ENCODE measurements around the gene OR6M1.

OR6M1 gene

DNA sequence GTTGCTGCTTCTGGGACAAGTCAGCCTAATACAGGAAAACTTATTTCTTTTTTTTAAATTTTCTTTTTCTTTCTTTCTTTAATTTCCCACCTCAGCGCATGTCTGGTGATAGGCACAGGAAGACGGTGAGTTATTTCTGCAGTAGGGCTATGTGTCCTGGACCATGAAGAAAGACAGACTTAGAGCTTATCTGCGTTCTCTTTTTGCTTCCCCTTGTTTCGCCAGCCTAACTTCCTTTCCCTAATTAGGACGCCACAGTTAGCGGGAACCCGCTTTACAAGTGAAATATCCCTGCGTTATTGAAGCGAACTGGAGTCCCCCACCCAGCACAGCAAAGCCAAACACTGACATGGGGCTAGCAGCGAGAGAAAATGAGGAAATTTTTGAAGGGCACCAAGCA, 8.6 kb downstream of the OR6M1 start:
- H3K36me3 ChIP-seq (ENCODE audit: insufficient read depth, low read length), result no peaks in the 10 kb centered on the region
- no peak for DNase-seq (ENCODE audit: low read depth, low spot score)
- no peak overlapping the region for H3K4me3 ChIP-seq
- H3K9me3 ChIP-seq (ENCODE audit: low read depth, low read length), result no peaks in the 10 kb centered on the region
- TF ChIP-seq POLR2AphosphoS5 (IDR thresholded peaks at IDR 0.05; ENCODE audit: borderline replicate concordance, low read depth, low read length) (no peak), EZH2 (IDR thresholded peaks at IDR 0.05) (no peak), FOXP2 (optimal IDR thresholded peaks at IDR 0.05; ENCODE audit: control extremely low read depth, extremely low read length, insufficient read depth) (no peak)
- no peak overlapping the region for H3K27ac ChIP-seq
- no peak overlapping the region for H3K9ac ChIP-seq (ENCODE audit: insufficient read length)

DNA sequence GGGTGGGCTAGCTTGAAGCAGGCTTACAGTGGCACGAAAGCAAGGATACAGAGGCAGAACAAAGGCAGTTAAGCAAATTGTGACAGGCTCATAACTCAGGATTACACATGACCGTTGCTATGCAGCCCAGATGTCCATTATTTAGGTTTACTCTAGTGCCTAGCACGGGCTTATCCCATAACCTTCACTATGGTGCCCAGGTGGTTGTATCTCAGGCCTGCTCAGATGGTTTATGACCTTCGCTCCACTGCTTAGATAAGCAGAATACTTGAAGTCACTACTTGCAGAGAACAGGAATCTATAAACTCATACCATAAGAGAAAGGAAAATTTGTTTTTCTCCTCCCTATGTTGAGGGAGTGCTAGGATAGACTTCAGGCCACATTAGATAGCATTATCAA, 9.0 kb downstream of the OR6M1 start:
- no peak overlapping the region for H3K4me3 ChIP-seq
- TF ChIP-seq FOXP2 (optimal IDR thresholded peaks at IDR 0.05; ENCODE audit: control extremely low read depth, extremely low read length, insufficient read depth) (no peak), EZH2 (IDR thresholded peaks at IDR 0.05) (no peak), POLR2AphosphoS5 (IDR thresholded peaks at IDR 0.05; ENCODE audit: borderline replicate concordance, low read depth, low read length) (no peak)
- no peak overlapping the region for H3K9ac ChIP-seq (ENCODE audit: insufficient read length)
- no peak for DNase-seq (ENCODE audit: low read depth, low spot score)
- no peak overlapping the region for H3K27ac ChIP-seq
- no peaks in the 10 kb centered on the region for H3K36me3 ChIP-seq (ENCODE audit: insufficient read depth, low read length)
- no peaks in the 10 kb centered on the region for H3K9me3 ChIP-seq (ENCODE audit: low read depth, low read length)

DNA sequence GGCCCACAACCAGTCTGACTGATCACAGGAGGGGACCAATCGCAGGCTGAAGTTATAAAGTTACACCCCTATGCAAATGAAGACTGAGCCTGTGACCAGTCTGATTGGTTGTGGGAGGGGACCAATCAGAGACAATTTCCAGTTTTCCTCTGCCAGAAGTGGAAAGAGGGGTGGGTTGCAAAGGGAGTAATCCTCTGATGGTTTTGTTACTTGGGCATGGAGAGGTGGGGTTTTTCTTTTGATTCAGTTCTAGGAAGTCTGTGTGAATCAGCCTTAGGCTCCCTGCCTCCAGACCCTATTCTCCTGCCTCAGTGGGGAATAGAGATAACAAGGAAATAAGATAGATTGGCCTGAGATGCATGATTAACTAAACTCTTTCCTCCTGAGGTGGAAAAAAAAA, 9.9 kb downstream of the OR6M1 start:
- Histone ChIP-seq H3K9ac (ENCODE audit: insufficient read length) (no peak overlapping the region), H3K4me3 (no peak overlapping the region), H3K27ac (no peak overlapping the region), H3K36me3 (ENCODE audit: insufficient read depth, low read length) (no peaks in the 10 kb centered on the region), H3K9me3 (ENCODE audit: low read depth, low read length) (no peaks in the 10 kb centered on the region)
- TF ChIP-seq FOXP2 (optimal IDR thresholded peaks at IDR 0.05; ENCODE audit: control extremely low read depth, extremely low read length, insufficient read depth) (no peak), POLR2AphosphoS5 (IDR thresholded peaks at IDR 0.05; ENCODE audit: borderline replicate concordance, low read depth, low read length) (no peak), EZH2 (IDR thresholded peaks at IDR 0.05) (no peak)
- DNase-seq (ENCODE audit: low read depth, low spot score), result no peak

DNA sequence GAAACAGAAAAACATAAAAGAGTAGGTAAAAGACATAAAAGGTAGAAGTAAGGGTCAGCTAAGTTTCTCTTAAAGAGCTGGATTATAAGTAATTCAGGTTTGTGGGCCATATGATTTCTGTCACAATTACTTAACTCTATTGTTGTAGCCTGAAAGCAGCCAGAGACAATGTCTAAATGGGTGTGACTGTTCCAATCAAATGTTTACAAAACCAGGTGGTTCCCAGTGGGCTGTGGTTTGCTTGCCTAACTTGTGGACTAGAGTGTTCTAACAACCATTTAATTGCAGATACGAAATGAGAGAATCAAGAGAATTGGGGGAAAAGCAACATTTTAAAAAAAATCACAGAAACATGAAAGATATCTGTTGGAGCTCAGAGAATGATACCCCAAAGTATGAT, 22.6 kb downstream of the OR6M1 start:
- no peaks in the 10 kb centered on the region for H3K36me3 ChIP-seq (ENCODE audit: insufficient read depth, low read length)
- DNase-seq (ENCODE audit: low read depth, low spot score), result no peak
- no peak overlapping the region for H3K9ac ChIP-seq (ENCODE audit: insufficient read length)
- TF ChIP-seq EZH2 (IDR thresholded peaks at IDR 0.05) (no peak), FOXP2 (optimal IDR thresholded peaks at IDR 0.05; ENCODE audit: control extremely low read depth, extremely low read length, insufficient read depth) (no peak), POLR2AphosphoS5 (IDR thresholded peaks at IDR 0.05; ENCODE audit: borderline replicate concordance, low read depth, low read length) (no peak)
- no peak overlapping the region for H3K4me3 ChIP-seq
- no peaks in the 10 kb centered on the region for H3K9me3 ChIP-seq (ENCODE audit: low read depth, low read length)
- no peak overlapping the region for H3K27ac ChIP-seq

DNA sequence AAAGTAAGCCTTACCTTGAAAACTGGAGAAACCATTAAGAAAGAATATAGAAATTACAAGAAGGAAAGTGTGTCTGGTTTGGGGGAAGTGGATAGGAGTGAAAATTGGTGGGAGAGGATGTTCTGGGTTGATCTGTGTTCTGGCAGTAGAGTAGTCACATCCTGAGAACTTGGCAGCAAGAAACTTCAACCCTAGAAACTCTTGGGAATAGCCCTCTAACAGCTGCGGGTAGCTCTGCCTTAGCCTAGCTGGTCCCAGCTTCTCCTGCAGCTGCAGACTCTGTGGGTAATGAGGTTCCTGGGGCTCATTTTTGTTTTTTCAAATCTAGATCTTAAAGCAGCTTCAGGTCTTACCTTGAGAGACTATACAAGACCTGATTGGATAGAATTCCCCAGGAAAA, 27.6 kb downstream of the OR6M1 start:
- TF ChIP-seq FOXP2 (optimal IDR thresholded peaks at IDR 0.05; ENCODE audit: control extremely low read depth, extremely low read length, insufficient read depth) (no peak), EZH2 (IDR thresholded peaks at IDR 0.05) (no peak), POLR2AphosphoS5 (IDR thresholded peaks at IDR 0.05; ENCODE audit: borderline replicate concordance, low read depth, low read length) (no peak)
- H3K9me3 ChIP-seq (ENCODE audit: low read depth, low read length), result no peaks in the 10 kb centered on the region
- H3K9ac ChIP-seq (ENCODE audit: insufficient read length), result no peak overlapping the region

DNA sequence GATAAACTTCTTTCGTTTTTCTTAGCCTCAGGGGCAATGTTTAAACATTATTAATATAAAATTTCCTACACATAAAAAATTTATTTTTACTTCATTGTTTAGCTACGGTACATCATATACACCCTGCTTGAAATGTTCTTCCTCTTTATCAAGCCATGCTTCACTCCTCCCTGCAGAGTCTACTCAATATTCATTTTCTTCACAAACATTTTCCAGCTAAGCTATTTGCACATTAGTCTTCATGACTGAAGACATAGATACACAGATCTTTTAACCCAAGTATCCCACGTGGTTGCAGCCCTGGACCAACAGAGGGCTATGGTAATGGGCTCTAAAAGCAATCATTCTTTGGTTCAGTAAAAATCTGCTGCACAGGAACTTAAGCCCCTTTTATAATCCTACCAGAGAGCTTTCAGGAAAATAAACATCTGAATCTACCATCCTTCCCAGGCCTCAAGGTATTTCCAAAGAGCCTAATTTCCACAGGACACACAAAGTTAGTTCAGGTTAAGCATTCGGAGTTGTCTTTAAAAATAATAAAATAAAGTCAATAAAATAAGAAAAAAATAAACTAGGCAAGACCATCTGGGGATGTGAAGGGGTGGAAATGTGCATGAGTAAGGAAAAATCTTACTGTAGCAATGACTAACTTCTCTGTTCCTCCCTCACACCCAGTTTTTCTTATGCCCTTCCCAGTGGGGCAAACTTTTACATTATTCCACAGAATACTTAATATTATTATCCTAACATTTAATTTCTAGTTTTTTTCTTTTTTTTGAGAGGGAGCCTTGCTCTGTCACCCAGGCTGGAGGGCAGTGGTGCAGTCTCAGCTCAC, 30.2 kb downstream of the OR6M1 start:
- Histone ChIP-seq H3K36me3 (ENCODE audit: insufficient read depth, low read length) (no peaks in the 10 kb centered on the region), H3K9ac (ENCODE audit: insufficient read length) (no peak overlapping the region), H3K9me3 (ENCODE audit: low read depth, low read length) (no peaks in the 10 kb centered on the region), H3K27ac (no peak overlapping the region), H3K4me3 (no peak overlapping the region)
- TF ChIP-seq EZH2 (IDR thresholded peaks at IDR 0.05), result no peak
- no peak for DNase-seq (ENCODE audit: low read depth, low spot score)

More for the DNA sequence above, 27.6 kb downstream of the OR6M1 start:
- Histone ChIP-seq H3K4me3 (no peak overlapping the region), H3K36me3 (ENCODE audit: insufficient read depth, low read length) (no peaks in the 10 kb centered on the region), H3K27ac (no peak overlapping the region)
- DNase-seq (ENCODE audit: low read depth, low spot score), result no peak

DNA sequence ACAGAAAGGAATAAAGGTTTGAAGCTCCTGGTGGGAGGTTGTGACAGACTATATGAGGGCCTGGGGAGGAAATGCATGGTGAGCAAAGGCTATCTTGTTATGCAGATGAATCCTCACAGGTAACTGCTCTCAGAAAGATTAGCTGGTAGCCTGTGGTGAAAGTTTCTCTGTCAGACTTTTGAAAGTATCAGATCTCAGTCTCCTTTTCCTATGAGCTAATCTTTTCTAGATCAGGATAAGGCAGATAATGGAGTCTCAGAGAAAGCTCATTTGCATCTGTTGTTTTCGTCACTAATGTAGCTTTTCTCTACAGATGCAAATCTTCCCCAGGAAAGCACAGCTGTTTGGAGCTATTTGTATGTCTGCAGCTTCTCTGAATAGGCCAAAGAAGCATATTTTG, 30.9 kb downstream of the OR6M1 start:
- Histone ChIP-seq H3K9me3 (ENCODE audit: low read depth, low read length) (no peaks in the 10 kb centered on the region), H3K36me3 (ENCODE audit: insufficient read depth, low read length) (no peaks in the 10 kb centered on the region), H3K9ac (ENCODE audit: insufficient read length) (no peak overlapping the region), H3K4me3 (no peak overlapping the region), H3K27ac (no peak overlapping the region)
- TF ChIP-seq FOXP2 (optimal IDR thresholded peaks at IDR 0.05; ENCODE audit: control extremely low read depth, extremely low read length, insufficient read depth) (no peak), EZH2 (IDR thresholded peaks at IDR 0.05) (no peak), POLR2AphosphoS5 (IDR thresholded peaks at IDR 0.05; ENCODE audit: borderline replicate concordance, low read depth, low read length) (no peak)
- no peak for DNase-seq (ENCODE audit: low read depth, low spot score)

DNA sequence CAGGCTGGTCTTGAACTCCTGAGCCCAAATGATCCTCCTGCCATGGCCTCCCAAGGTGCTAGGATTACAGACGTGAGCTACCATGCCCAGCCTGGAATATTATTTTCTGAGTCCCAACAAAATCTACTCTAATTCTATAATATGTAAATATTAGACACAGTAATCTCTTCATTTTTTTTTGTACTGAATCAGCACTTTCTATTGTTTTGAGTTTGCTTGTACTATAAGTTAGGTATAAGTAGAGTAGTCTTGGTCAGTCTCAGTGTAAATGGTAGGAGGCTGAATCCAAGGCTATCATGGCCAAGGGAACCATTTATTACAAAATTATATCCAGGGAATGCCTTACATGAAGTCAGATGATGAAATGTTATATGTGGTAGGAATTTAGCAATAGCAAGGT, 32.2 kb downstream of the OR6M1 start:
- Histone ChIP-seq H3K9ac (ENCODE audit: insufficient read length) (no peak overlapping the region), H3K4me3 (no peak overlapping the region), H3K27ac (no peak overlapping the region), H3K9me3 (ENCODE audit: low read depth, low read length) (no peaks in the 10 kb centered on the region), H3K36me3 (ENCODE audit: insufficient read depth, low read length) (no peaks in the 10 kb centered on the region)
- TF ChIP-seq EZH2 (IDR thresholded peaks at IDR 0.05) (no peak), FOXP2 (optimal IDR thresholded peaks at IDR 0.05; ENCODE audit: control extremely low read depth, extremely low read length, insufficient read depth) (no peak), POLR2AphosphoS5 (IDR thresholded peaks at IDR 0.05; ENCODE audit: borderline replicate concordance, low read depth, low read length) (no peak)
- DNase-seq (ENCODE audit: low read depth, low spot score), result no peak

DNA sequence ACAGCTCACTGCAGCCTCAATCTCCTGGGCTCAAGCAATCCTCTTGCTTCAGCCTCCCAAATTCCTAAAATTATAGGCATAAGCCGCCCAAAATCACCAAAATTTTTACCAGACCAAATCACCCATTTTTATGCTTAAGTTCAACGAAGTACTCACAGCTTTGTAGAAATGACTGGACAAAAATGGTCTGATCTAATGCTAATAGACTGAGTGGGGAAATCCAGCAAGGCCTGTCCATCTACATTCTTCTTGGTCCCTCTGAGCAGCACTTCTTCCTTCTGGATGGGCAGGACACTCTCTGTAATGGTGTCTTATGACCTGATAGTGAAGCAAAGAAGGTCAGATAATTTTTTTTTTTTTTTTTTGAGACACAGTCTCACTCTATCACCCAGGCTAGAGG, 33.1 kb downstream of the OR6M1 start:
- DNase-seq (ENCODE audit: low read depth, low spot score), result no peak
- no peaks in the 10 kb centered on the region for H3K36me3 ChIP-seq (ENCODE audit: insufficient read depth, low read length)
- no peak overlapping the region for H3K9ac ChIP-seq (ENCODE audit: insufficient read length)
- H3K27ac ChIP-seq, result no peak overlapping the region
- no peaks in the 10 kb centered on the region for H3K9me3 ChIP-seq (ENCODE audit: low read depth, low read length)
- H3K4me3 ChIP-seq, result no peak overlapping the region
- TF ChIP-seq FOXP2 (optimal IDR thresholded peaks at IDR 0.05; ENCODE audit: control extremely low read depth, extremely low read length, insufficient read depth) (no peak), EZH2 (IDR thresholded peaks at IDR 0.05) (no peak), POLR2AphosphoS5 (IDR thresholded peaks at IDR 0.05; ENCODE audit: borderline replicate concordance, low read depth, low read length) (no peak)

Measured in SK-N-MC (cell line).